ENCODE results near the gene TAF5L.
"Not testable (repeated sequence)": the region's sequence is repeated elsewhere in the genome, so short reads cannot be mapped to it uniquely, and the experiment has no call there.

The TAF5L gene

GRCh38 chr1:229599218-229599954 lies 26.5 kb downstream of the TAF5L start:
- DNase-seq, result no peak

- no peak for DNase-seq
These were observed 28.0 kb downstream of the TAF5L start for GRCh38 chr1:229597877-229598276.

GRCh38 chr1:229596925-229597699 lies 28.8 kb downstream of the TAF5L start:
- no peak for DNase-seq

- not testable (repeated sequence) for DNase-seq
These were observed 30.0 kb downstream of the TAF5L start for GRCh38 chr1:229595876-229596275.

GRCh38 chr1:229594227-229595008 lies 31.5 kb downstream of the TAF5L start:
- no peak for DNase-seq

- no peak for DNase-seq
These were observed 32.1 kb downstream of the TAF5L start for GRCh38 chr1:229593800-229594199.

GRCh38 chr1:229590119-229590518 lies 35.8 kb downstream of the TAF5L start:
- no peak for DNase-seq

GRCh38 chr1:229585338-229585737 lies 40.6 kb downstream of the TAF5L start:
- no peak for DNase-seq

- DNase-seq, result no peak
These were observed 43.2 kb downstream of the TAF5L start for GRCh38 chr1:229582715-229583114.

GRCh38 chr1:229582011-229582694 lies 43.8 kb downstream of the TAF5L start:
- no peak for DNase-seq

GRCh38 chr1:229581485-229581884 lies 44.4 kb downstream of the TAF5L start:
- DNase-seq, result no peak

GRCh38 chr1:229579059-229579673 lies 46.8 kb downstream of the TAF5L start:
- DNase-seq, result no peak

- DNase-seq, result no peak
These were observed 47.5 kb downstream of the TAF5L start for GRCh38 chr1:229578168-229579058.

- DNase-seq, result no peak
These were observed 51.1 kb downstream of the TAF5L start for GRCh38 chr1:229574679-229575442.

GRCh38 chr1:229572286-229572685 lies 53.6 kb downstream of the TAF5L start:
- DNase-seq, result no peak

GRCh38 chr1:229570891-229571516 lies 54.9 kb downstream of the TAF5L start:
- no peak for DNase-seq

GRCh38 chr1:229570305-229570704 lies 55.6 kb downstream of the TAF5L start:
- DNase-seq, result no peak

- DNase-seq, result no peak
These were observed 58.6 kb downstream of the TAF5L start for GRCh38 chr1:229567109-229567868.

GRCh38 chr1:229563701-229564100 lies 62.2 kb downstream of the TAF5L start:
- no peak for DNase-seq
